ENCODE data around the gene HADHB. TPM values are rescaled to one million over a fixed set of nuclear protein-coding genes. Genes with fewer than 3 reads are reported as not detected.

HADHB gene
- total RNA-seq, 1 experiment from 2014 or later = 65.5 TPM

GRCh38 chr2:26245231-26245732 lies 543 bp downstream of the HADHB start:
- peak; percentile 85 for TF ChIP-seq EGR1 (IDR thresholded peaks at IDR 0.05; ENCODE audit: low read depth)
- no peak for TF ChIP-seq EZH2 (IDR thresholded peaks at IDR 0.05)
- TF ChIP-seq, protein P1, sequence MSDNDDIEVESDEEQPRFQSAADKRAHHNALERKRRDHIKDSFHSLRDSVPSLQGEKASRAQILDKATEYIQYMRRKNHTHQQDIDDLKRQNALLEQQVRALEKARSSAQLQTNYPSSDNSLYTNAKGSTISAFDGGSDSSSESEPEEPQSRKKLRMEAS (IDR thresholded peaks at IDR 0.05) = 0 out of 2 replicates have a peak, but pooled peaks have one; percentile 29
- peak; percentile 35 for ATAC-seq
- Histone ChIP-seq H3K4me3 (replicated peaks in 1 of 2; ENCODE audit: low read depth in 1 of 2, low read length in 2 of 2) (peak overlapping the region; percentile 69 to 91), H3K27ac (ENCODE audit: low read depth, low read length) (peak overlapping the region; percentile 77), H3K9ac (ENCODE audit: low read length) (peak overlapping the region; percentile 74), H3K27me3 (ENCODE audit: insufficient read depth, low read length) (no peaks in the 10 kb centered on the region), H2AFZ (ENCODE audit: low read depth, low read length, poor library complexity, severe bottlenecking) (peak overlapping the region; percentile 83), H3K4me1 (ENCODE audit: control insufficient read depth in 1 of 2, insufficient read depth in 2 of 2, low read length in 2 of 2) (peaks cover 13 to 36% of the 10 kb centered on the region in 2 experiments; a peak in 3 of 4 replicates), H4K20me1 (ENCODE audit: insufficient read depth) (no peaks in the 10 kb centered on the region), H3K36me3 (ENCODE audit: control insufficient read depth in 1 of 2, insufficient read depth in 2 of 2, low read length in 2 of 2) (no peaks in the 10 kb centered on the region), H3K9me2 (ENCODE audit: insufficient read depth) (no peaks in the 10 kb centered on the region), H3K4me2 (ENCODE audit: low read length) (peak overlapping the region; percentile 72), H3K9me3 (ENCODE audit: control insufficient read depth in 1 of 2, insufficient read depth in 1 of 2, low read depth in 1 of 2, low read length in 2 of 2) (no peaks in the 10 kb centered on the region), H3K79me2 (ENCODE audit: insufficient read depth, low read length) (peaks cover 92% of the 10 kb centered on the region)
- ChIA-PET POLR2A (interaction anchor here (0.9 to 1.9 kb wide), 5 partner anchors 10 to 476 kb away, joined by 3 to 6 read pairs (median 3); no protein-coding TSS in a partner anchor), CTCF (no interaction called here), RAD21 (ENCODE audit: low non-redundant PET in 1 of 2, low total read pairs in 2 of 2, uncharacterized antibody in 2 of 2, unreplicated experiment in 2 of 2) (no interaction called here)
- intact Hi-C loops (cut with micrococcal nuclease) = no loop called here
- no peak for DNase-seq (ENCODE audit: low read depth, low spot score)
- BruUV-seq (replicated peaks) = TSS peak; percentile 61

- TF ChIP-seq EZH2phosphoT487 (IDR thresholded peaks at IDR 0.05; ENCODE audit: borderline replicate concordance) (no peak), ATF3 (IDR thresholded peaks at IDR 0.05) (no peak), SIN3A (IDR thresholded peaks at IDR 0.05; ENCODE audit: low read depth) (no peak), ZNF274 (IDR thresholded peaks at IDR 0.05; ENCODE audit: low read depth, low read length) (no peak), YY1 (IDR thresholded peaks at IDR 0.05; ENCODE audit: extremely low read depth, insufficient replicate concordance, low read depth, low read length) (no peak), POLR2A (IDR thresholded peaks at IDR 0.05; ENCODE audit: borderline replicate concordance, extremely low read depth, insufficient read depth, insufficient read length) (no peak), TCF7L2 (IDR thresholded peaks at IDR 0.05; ENCODE audit: borderline replicate concordance, extremely low read depth, insufficient read depth, insufficient read length) (no peak), EGR1 (IDR thresholded peaks at IDR 0.05; ENCODE audit: low read depth) (no peak), JUND (IDR thresholded peaks at IDR 0.05) (no peak), ELF1 (IDR thresholded peaks at IDR 0.05; ENCODE audit: borderline replicate concordance, low read depth) (no peak), SP1 (IDR thresholded peaks at IDR 0.05; ENCODE audit: low read depth) (no peak), CBX3 (IDR thresholded peaks at IDR 0.05; ENCODE audit: low read depth) (no peak), POLR2AphosphoS5 (IDR thresholded peaks at IDR 0.05; ENCODE audit: low read depth, low read length) (no peak), RAD21 (IDR thresholded peaks at IDR 0.05; ENCODE audit: low read depth) (no peak)
- TF ChIP-seq, protein P2, sequence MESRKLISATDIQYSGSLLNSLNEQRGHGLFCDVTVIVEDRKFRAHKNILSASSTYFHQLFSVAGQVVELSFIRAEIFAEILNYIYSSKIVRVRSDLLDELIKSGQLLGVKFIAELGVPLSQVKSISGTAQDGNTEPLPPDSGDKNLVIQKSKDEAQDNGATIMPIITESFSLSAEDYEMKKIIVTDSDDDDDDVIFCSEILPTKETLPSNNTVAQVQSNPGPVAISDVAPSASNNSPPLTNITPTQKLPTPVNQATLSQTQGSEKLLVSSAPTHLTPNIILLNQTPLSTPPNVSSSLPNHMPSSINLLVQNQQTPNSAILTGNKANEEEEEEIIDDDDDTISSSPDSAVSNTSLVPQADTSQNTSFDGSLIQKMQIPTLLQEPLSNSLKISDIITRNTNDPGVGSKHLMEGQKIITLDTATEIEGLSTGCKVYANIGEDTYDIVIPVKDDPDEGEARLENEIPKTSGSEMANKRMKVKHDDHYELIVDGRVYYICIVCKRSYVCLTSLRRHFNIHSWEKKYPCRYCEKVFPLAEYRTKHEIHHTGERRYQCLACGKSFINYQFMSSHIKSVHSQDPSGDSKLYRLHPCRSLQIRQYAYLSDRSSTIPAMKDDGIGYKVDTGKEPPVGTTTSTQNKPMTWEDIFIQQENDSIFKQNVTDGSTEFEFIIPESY (IDR thresholded peaks at IDR 0.05; ENCODE audit: extremely low read depth, insufficient replicate concordance, low read length) = no peak
- Histone ChIP-seq H3K4me2 (ENCODE audit: low read length) (peak overlapping the region; percentile 72), H3K36me3 (ENCODE audit: control insufficient read depth in 1 of 2, insufficient read depth in 2 of 2, low read length in 2 of 2) (no peaks in the 10 kb centered on the region), H3K9me3 (ENCODE audit: control insufficient read depth in 1 of 2, insufficient read depth in 1 of 2, low read depth in 1 of 2, low read length in 2 of 2) (no peaks in the 10 kb centered on the region), H3K9ac (ENCODE audit: low read length) (peak overlapping the region; percentile 74), H3K79me2 (ENCODE audit: insufficient read depth, low read length) (peaks cover 90% of the 10 kb centered on the region), H3K4me3 (replicated peaks in 1 of 2; ENCODE audit: low read depth in 1 of 2, low read length in 2 of 2) (peak overlapping the region; percentile 69 to 91), H4K20me1 (ENCODE audit: insufficient read depth) (no peaks in the 10 kb centered on the region), H3K4me1 (ENCODE audit: control insufficient read depth in 1 of 2, insufficient read depth in 2 of 2, low read length in 2 of 2) (peaks cover 13 to 35% of the 10 kb centered on the region in 2 experiments; a peak in 3 of 4 replicates), H3K27me3 (ENCODE audit: insufficient read depth, low read length) (no peaks in the 10 kb centered on the region), H3K9me2 (ENCODE audit: insufficient read depth) (no peaks in the 10 kb centered on the region), H2AFZ (ENCODE audit: low read depth, low read length, poor library complexity, severe bottlenecking) (no peak overlapping the region), H3K27ac (ENCODE audit: low read depth, low read length) (no peak overlapping the region)
- ChIA-PET CTCF (no interaction called here), RAD21 (ENCODE audit: low non-redundant PET in 1 of 2, low total read pairs in 2 of 2, uncharacterized antibody in 2 of 2, unreplicated experiment in 2 of 2) (no interaction called here), POLR2A (interaction anchor here (1.6 to 1.9 kb wide), 2 partner anchors 11 to 107 kb away, joined by 3 to 4 read pairs; no protein-coding TSS in a partner anchor)
- intact Hi-C loops (cut with micrococcal nuclease) = no loop called here
- no peak for ATAC-seq
- BruUV-seq (replicated peaks) = no TSS peak
- DNase-seq (ENCODE audit: low read depth, low spot score) = no peak
These were observed 1.1 kb downstream of the HADHB start for GRCh38 chr2:26245810-26246209.

Measured in HCT116 (cell line).